PFSK-1 (cell line): Measurements from ENCODE around the gene TEX14.

ENCODE experiments used
- POLR2AphosphoS5 ChIP-seq: IDR thresholded peaks from 2 replicates; pipeline ENCODE4 v1.6.1; 2012; ENCODE audit warnings: low read depth, mild to moderate bottlenecking, control low read depth, low read length, moderate library complexity
- REST ChIP-seq, 2 experiments: IDR thresholded peaks; 2 replicates each; pipeline versions ENCODE4 v1.6.1 to v1.8.0; 2011 to 2012; ENCODE audit warnings: low read depth in 2 of 2, low read length in 2 of 2, control low read depth in 1 of 2, inconsistent platforms in 1 of 2, mild to moderate bottlenecking in 1 of 2, moderate library complexity in 1 of 2; ENCODE audit not compliant: insufficient read depth in 1 of 2
- SIN3A ChIP-seq: IDR thresholded peaks from 2 replicates; pipeline ENCODE4 v1.6.1; 2012; ENCODE audit warnings: mild to moderate bottlenecking, low read length, moderate library complexity, borderline replicate concordance; ENCODE audit not compliant: insufficient read depth
- TAF1 ChIP-seq: IDR thresholded peaks from 2 replicates; pipeline ENCODE4 v1.6.1; 2012; ENCODE audit warnings: low read length, control low read depth, borderline replicate concordance; ENCODE audit not compliant: insufficient read depth

- TF ChIP-seq SIN3A (no peak), POLR2AphosphoS5 (no peak), REST (IDR thresholded peaks at IDR 0.05; ENCODE audit: insufficient read depth in 1 of 2, low read depth in 2 of 2, low read length in 2 of 2) (no peak), TAF1 (no peak)
These were observed 126.9 kb downstream of the TEX14 start for GRCh38 chr17:58564971-58565370.
